HG02798 (cell line): Measurements from ENCODE around the gene BID.

Experiments used
- ATAC-seq: cut with Tn5 transposase; IDR thresholded peaks from one replicate; pipeline ENCODE4 v1.9.1; 2021; ENCODE audit warnings: mild to moderate bottlenecking; ENCODE audit not compliant: unreplicated experiment, poor library complexity

Gene BID

GRCh38 chr22:17743661-17744411, 30.4 kb downstream of the BID start:
- no peak for ATAC-seq

GRCh38 chr22:17742527-17742902, 31.8 kb downstream of the BID start:
- ATAC-seq: peak; percentile 62

DNA sequence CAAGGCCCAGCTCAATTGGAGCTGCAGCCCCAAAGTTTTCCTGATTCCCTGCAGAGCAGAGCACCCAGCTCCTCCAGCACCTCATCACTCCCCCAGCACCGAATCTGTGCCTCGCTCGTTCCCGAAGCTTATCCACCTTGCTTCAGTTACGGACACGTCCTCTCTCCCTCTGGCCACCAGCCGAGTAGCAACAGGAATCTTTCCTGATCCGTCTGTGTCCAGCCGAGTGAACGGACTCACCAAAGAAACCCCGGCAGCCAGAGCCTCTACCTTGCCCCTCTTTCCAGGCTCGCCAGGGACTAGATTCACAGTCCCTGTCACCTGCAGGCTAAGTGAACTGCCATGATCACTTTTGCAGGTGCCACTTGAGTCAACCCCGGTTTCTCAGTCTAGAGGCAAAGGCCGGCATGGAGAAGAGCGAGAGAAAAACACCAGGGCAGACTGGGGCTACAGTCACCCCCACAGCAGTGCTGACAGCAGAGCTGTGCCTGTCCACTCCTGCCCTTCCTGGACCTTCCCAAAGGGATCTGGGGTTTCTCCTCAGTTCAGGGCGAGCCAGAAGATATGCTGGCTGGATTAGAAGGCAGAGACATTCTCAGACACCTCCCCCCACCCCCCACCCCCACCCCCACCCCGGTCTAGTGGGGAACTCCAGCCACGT, 32.3 kb downstream of the BID start:
- no peak for ATAC-seq

- no peak for ATAC-seq
Observed at GRCh38 chr22:17739196-17739975, 34.9 kb downstream of the BID start.

DNA sequence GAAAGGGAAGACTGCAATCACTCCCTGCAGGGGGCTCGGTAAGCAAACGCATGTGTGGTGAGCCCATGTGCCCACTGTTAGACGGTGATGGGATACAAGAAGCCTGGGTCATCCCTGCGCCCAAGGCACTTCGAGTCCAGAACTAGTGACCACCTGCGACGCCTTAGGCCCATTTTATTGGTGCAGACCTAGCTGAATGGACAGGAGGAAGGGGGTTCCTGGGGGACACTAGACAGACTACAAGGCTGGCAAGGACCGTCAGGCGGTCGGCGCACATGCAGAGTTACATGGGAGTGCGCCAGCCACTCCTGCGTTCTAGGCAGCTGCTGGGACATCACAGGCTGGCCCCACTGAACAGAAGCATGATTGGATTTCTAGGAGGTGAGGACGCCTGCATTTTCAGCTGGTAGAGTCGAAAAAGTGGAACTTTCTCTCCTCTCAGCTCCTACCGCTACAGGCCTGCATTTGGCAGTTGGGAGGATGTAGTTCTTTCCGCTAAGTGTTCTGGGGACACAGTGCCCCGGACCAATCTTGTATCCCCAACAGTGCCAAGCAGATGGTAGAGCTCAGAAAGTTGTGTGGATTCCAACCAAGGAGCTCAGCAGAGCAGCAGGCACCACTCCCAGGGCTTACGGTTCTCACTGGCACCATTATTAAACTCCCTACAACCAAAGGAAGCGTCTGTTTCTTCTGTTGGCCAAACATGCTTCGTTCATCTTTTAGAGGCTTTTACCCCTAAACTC, 35.7 kb downstream of the BID start:
- no peak for ATAC-seq

DNA sequence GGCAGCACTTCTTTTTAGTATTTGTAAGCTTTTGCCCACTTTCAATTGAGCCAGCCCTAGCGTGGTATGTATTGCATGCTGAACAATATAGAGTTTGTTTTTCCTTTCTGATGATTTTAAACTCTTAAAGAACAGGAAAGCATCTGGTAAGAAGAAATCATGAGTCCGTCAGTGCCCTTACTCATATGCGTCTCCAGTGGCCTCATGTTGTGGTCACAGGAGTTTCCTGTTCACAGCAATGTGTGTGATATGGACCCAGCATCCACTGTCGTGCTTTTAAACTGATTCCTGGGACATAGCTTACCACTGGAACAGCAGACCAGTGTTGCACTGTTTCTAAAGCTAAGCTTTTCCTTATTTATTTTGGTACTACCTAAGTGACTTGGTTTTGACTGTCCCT, 40.1 kb downstream of the BID start:
- ATAC-seq: no peak

DNA sequence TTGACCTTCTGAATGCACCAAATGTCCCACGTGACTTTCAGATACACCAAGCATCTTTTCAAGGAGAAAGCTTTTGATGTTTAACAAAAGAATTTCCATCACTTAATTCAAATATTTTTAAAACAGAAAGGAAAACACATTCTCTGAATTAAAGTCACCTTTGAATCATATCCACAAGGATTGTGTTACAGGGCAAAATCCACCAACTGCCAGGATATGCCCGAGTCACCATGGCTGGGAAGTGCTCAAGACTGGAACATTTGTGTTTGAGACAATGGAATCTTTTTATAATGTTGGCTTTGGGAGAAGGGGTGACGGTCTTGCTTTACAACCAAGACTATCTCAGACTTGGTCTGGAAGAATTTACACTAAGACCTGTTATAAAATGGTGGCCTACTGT, 40.8 kb downstream of the BID start:
- no peak for ATAC-seq

GRCh38 chr22:17732251-17732854, 41.9 kb downstream of the BID start:
- ATAC-seq: no peak

DNA sequence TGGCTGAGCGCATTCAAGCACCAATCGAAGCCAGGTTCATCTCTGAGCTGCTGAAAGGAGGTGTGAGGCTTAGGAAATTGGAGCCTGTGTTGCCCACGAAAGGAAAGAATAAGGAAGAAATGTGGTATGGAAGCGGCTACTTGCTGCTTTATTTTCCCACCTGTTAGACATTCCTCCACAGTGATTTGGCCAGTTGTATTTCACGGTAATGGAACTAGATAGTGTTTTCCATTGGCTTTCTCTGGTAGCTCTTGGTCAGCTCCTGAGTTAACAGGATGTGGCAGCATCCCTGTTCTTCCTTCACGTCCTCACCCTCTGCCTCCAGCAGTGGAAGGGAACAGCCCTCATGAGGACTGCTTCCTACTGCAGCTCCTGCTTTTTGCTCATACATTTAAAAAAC, 44.7 kb downstream of the BID start:
- ATAC-seq: no peak

- ATAC-seq: no peak
Observed at GRCh38 chr22:17728786-17729185, 45.5 kb downstream of the BID start.

DNA sequence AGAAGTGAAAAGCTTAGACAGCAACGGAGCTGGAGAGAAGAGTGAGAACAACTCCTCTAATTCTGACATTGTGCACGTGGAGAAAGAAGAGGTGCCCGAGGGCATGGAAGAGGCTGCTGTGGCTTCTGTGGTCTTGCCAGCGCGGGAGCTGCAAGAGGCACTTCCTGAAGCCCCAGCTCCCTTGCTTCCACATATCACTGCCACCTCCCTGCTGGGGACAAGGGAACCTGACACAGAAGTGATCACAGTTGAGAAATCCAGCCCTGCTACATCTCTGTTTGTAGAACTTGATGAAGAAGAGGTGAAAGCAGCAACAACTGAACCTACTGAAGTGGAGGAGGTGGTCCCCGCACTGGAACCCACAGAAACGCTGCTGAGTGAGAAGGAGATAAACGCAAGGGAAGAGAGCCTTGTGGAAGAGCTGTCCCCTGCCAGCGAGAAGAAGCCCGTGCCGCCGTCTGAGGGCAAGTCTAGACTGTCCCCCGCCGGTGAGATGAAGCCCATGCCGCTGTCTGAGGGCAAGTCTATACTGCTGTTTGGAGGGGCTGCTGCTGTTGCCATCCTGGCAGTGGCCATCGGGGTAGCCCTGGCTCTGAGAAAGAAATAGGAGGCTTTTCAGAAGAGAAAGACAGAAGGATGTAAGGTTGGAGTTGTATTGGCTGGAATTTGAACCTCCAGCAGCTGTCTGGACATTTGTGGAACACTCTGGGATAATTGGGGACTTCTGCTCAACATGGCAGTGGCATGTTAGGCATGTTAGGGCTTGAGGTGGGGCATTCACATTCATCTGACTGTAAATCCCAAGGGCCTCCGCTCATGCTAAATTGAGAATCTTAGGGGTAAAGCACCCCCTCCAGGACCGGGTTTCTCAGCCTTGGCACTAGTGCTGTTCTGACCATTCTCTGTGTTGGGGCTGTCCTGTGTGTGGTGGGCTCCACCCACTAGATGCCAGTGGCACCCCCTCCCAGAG, 47.1 kb downstream of the BID start:
- no peak for ATAC-seq

- ATAC-seq: no peak
Observed at GRCh38 chr22:17726006-17726927, 48.0 kb downstream of the BID start.

DNA sequence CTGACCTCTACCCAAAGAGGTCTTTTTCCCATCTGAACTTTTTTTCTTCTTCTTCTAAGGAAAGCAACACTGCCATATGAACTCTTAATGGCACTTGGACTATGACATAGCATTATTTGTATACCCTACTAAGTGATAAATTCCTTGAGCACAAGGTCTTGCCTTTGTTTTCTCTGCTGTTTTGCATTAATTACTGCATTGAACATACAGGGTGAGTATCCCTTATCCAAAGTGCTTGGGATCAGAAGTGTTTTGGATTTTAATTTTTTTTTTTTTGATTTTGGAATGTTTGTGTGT, 48.8 kb downstream of the BID start:
- no peak for ATAC-seq

DNA sequence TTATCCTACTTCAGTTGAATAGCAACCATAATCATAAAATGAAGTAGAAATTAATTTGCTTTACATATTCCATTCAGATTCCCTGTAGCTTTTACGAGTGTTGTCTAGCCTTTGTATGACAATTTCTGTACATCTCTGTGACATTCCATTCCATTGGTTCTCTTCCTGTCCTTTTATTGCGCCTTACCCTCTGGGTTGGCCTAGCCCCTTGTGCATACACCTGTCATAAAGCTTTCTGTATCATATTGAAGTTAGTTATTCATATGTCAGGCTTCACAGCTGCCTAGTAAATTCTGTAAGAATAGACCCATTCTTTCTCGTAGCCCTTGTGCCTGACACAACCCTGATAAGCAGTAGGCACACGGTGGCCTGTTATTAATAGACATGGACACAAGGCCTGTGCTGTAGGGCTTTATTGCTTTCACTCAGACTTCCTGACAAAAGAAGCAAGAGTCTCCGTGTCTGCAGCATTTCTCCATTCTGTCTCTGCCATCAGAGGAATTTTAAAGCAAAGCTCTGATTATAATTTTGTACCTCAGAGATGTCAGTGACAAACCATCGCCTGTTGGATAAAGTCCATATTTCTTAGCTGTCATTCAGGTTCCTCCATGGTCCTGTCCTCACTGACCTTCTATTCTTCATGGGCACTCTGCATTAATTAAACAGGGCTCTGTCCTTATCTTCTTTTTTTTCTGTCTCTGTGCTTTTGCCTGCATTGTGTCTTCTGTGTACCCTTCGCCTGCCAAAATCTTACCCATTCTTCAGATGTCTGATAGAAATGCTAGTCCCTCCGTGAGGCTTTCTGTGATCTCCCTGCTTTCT, 49.4 kb downstream of the BID start:
- no peak for ATAC-seq

GRCh38 chr22:17724241-17724640, 50.0 kb downstream of the BID start:
- no peak for ATAC-seq

- no peak for ATAC-seq
Observed at GRCh38 chr22:17719911-17720310, 54.4 kb downstream of the BID start.

DNA sequence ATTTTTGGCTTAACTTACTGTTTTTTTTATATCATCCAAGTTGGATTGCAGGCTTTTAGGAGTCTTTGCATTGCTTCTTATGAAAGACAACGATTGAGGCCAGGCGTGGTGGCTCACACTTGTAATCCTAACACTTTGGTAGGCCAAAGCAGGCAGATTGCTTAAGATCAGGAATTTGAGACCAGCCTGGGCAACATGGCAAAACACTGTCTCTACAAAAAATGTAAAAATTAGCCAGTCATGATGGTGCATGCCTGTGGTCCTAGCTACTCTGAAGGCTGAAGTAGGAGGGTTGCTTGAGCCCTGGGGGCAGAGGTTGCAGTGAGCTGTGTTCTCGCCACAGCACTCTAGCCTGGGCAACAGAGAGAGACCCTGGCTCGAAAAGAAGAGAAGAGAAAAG, 56.6 kb downstream of the BID start:
- no peak for ATAC-seq

- ATAC-seq: no peak
Observed at GRCh38 chr22:17716529-17716928, 57.7 kb downstream of the BID start.
